Endothelial cell of umbilical vein (primary cell): Measurements from ENCODE around the gene UHMK1. TPM values are rescaled to one million over a fixed set of nuclear protein-coding genes. Genes with fewer than 3 reads are reported as not detected.

ENCODE experiments used
- BruUV-seq: library from RNA; stranded (reverse); fragments of 400-500 nt; replicated peaks from 2 replicates; lab custom pipeline; 2021; lab: Mats Ljungman, UMichigan
- CTCF ChIA-PET: fragments of 300-600, 350-600 bp; sonication (Branson Sonifier 250); formaldehyde crosslinking; loops from one replicate; lab custom pipeline; 2021; ENCODE audit warnings: antibody characterized with exemption, inconsistent platforms; lab: Charles Lee
- POLR2A ChIA-PET: fragments of 300-600, 350-600 bp; sonication (Branson Sonifier 250); formaldehyde crosslinking; loops from one replicate; lab custom pipeline; 2021; ENCODE audit warnings: antibody characterized with exemption, inconsistent platforms; lab: Charles Lee
- DNase-seq: peaks from one replicate; pipeline ENCODE4 v3.0.0-alpha.2; 2011; ENCODE audit warnings: low read depth, low spot score
- FAIRE-seq: peaks from 2 replicates; lab custom pipeline; 2011; peaks lifted over from hg19 to GRCh38; lab: Jason Lieb, UNC
- H2AFZ ChIP-seq: 2 replicates; pipeline ENCODE4 v1.6.0; 2012; ENCODE audit warnings: low read depth, low read length, control low read depth, inconsistent platforms
- H3K27ac ChIP-seq: 2 replicates; pipeline ENCODE4 v1.5.1; 2011; ENCODE audit warnings: low read depth, mild to moderate bottlenecking, control low read depth, low read length, moderate library complexity; ENCODE audit not compliant: insufficient read depth
- H3K27me3 ChIP-seq, 2 experiments: 2 replicates each; pipeline versions ENCODE4 v1.6.0 to v1.6.1; 2011; ENCODE audit warnings: low read length in 2 of 2, mixed read lengths in 1 of 2; ENCODE audit not compliant: control insufficient read depth in 2 of 2, insufficient read depth in 2 of 2
- H3K36me3 ChIP-seq, 2 experiments: 2 replicates in 1 of 2; 3 replicates in 1 of 2; pipeline ENCODE4 v1.5.1; 2011; ENCODE audit warnings: low read length in 2 of 2, mild to moderate bottlenecking in 1 of 2, moderate library complexity in 1 of 2; ENCODE audit not compliant: control insufficient read depth in 2 of 2, insufficient read depth in 2 of 2; ENCODE audit errors: extremely low read depth in 1 of 2
- H3K4me1 ChIP-seq: 3 replicates; pipeline ENCODE4 v1.5.1; 2011; ENCODE audit warnings: mild to moderate bottlenecking, low read length; ENCODE audit not compliant: control insufficient read depth, insufficient read depth; ENCODE audit errors: extremely low read depth
- H3K4me2 ChIP-seq: 2 replicates; pipeline ENCODE4 v1.6.1; 2011; ENCODE audit warnings: low read length, control low read depth, mixed read lengths; ENCODE audit not compliant: insufficient read depth
- H3K4me3 ChIP-seq, 3 experiments: fragments of 200-600 bp in 1 of 3; sonication (generic), shearing (Covaris generic) in 1 of 3; replicated peaks in 1 of 3; 2 replicates each; pipeline ENCODE4 v1.5.1; 2011 to 2016; ENCODE audit warnings: control low read depth in 3 of 3, low read length in 3 of 3, mild to moderate bottlenecking in 2 of 3, inconsistent platforms in 1 of 3, low read depth in 1 of 3, moderate library complexity in 1 of 3; ENCODE audit not compliant: insufficient read depth in 1 of 3
- H3K79me2 ChIP-seq: 2 replicates; pipeline ENCODE4 v1.6.0; 2012; ENCODE audit warnings: low read length, inconsistent platforms; ENCODE audit not compliant: control insufficient read depth, insufficient read depth
- H3K9ac ChIP-seq: replicated peaks from 2 replicates; pipeline ENCODE3; 2011; ENCODE audit warnings: low read length, control low read depth; ENCODE audit not compliant: insufficient read depth; ENCODE audit errors: extremely low read depth
- H3K9me1 ChIP-seq: replicated peaks from 3 replicates; pipeline ENCODE4 v1.6.0; 2011; ENCODE audit warnings: mild to moderate bottlenecking, low read length; ENCODE audit not compliant: control insufficient read depth, insufficient read depth; ENCODE audit errors: extremely low read depth
- H3K9me3 ChIP-seq: replicated peaks from 2 replicates; pipeline ENCODE4 v1.5.1; 2012; ENCODE audit warnings: low read length, inconsistent platforms; ENCODE audit not compliant: control insufficient read depth, insufficient read depth
- H4K20me1 ChIP-seq: replicated peaks from 2 replicates; pipeline ENCODE3; 2011; ENCODE audit warnings: mild to moderate bottlenecking, low read length; ENCODE audit not compliant: control insufficient read depth, insufficient read depth; ENCODE audit errors: extremely low read depth
- CTCF ChIP-seq, 2 donors: IDR thresholded peaks; 1 replicate in 1 of 2; 2 replicates in 1 of 2; pipeline ENCODE4 v1.5.1; 2011; ENCODE audit warnings: low read length in 2 of 2, mild to moderate bottlenecking in 2 of 2, moderate library complexity in 2 of 2, control low read depth in 1 of 2, inconsistent platforms in 1 of 2, low read depth in 1 of 2; ENCODE audit not compliant: insufficient read depth in 1 of 2; ENCODE audit errors: extremely low read depth in 1 of 2
- EZH2 ChIP-seq: IDR thresholded peaks from 2 replicates; pipeline ENCODE4 v1.6.1; 2012; ENCODE audit warnings: borderline replicate concordance, low read depth, mild to moderate bottlenecking, moderate library complexity, low read length, inconsistent platforms; ENCODE audit not compliant: severe bottlenecking
- FOS ChIP-seq: IDR thresholded peaks from 2 replicates; pipeline ENCODE4 v1.6.1; 2011; ENCODE audit warnings: mild to moderate bottlenecking, low read length, moderate library complexity, borderline replicate concordance; ENCODE audit not compliant: insufficient read depth
- GATA2 ChIP-seq: IDR thresholded peaks from 2 replicates; pipeline ENCODE4 v1.7.0; 2011; ENCODE audit warnings: low read depth, mild to moderate bottlenecking, moderate library complexity, mixed read lengths, low read length; ENCODE audit not compliant: insufficient read length, insufficient read depth
- JUN ChIP-seq: IDR thresholded peaks from 2 replicates; pipeline ENCODE4 v1.6.1; 2011; ENCODE audit warnings: borderline replicate concordance, low read depth; ENCODE audit not compliant: insufficient read length, insufficient read depth
- MYC ChIP-seq: IDR thresholded peaks from one replicate; pipeline ENCODE4 v1.6.1; 2011; ENCODE audit warnings: mild to moderate bottlenecking, low read depth, low read length
- POLR2A ChIP-seq: IDR thresholded peaks from 2 replicates; pipeline ENCODE4 v1.6.1; 2012; ENCODE audit warnings: low read depth, mild to moderate bottlenecking, control low read depth, low read length
- POLR2AphosphoS5 ChIP-seq: IDR thresholded peaks from 2 replicates; pipeline ENCODE4 v1.6.1; 2012; ENCODE audit warnings: low read depth, mild to moderate bottlenecking, control low read depth, low read length, moderate library complexity; ENCODE audit not compliant: insufficient read depth
- dilution Hi-C: fragments of 300-500 bp; cut with MboI; formaldehyde crosslinking; loops from one replicate; pipeline ENCODE4 v1.15.0; 2019; ENCODE audit warnings: low sequenced_read_pairs; ENCODE audit not compliant: extremely low pct_ligation_motif_present
- intact Hi-C: fragments of 100-400 bp; cut with micrococcal nuclease; formaldehyde crosslinking; loops from one replicate; pipeline ENCODE4 v1.10.0; 2022
- polyA plus RNA-seq, 4 experiments: library from polyadenylated mRNA; depleted of rRNA in 3 of 4; stranded (reverse) in 3 of 4; unstranded in 1 of 4; fragments of >200 nt; gene quantifications; 2 replicates each; pipeline versions ENCODE4 v1.2.1 to v1.2.3, GENCODE V29; 2011 to 2012; ENCODE audit warnings: missing spikeins in 1 of 4
- total RNA-seq: library from RNA; stranded (reverse); gene quantifications from 2 replicates; pipeline ENCODE4 v1.2.3, GENCODE V29; 2021
- TF ChIP-seq, protein P1 (sequence below): IDR thresholded peaks from 2 replicates; pipeline ENCODE4 v1.6.1; 2011; ENCODE audit not compliant: insufficient read depth, insufficient read length

The UHMK1 gene
- total and polyA plus RNA-seq, 2 donors (not counting 3 experiments of a cell fraction or from before 2014, with no cell fraction given): 9.2 to 35.0 TPM

- no peak for FAIRE-seq
- H3K9ac ChIP-seq: no peak overlapping the region
- H3K4me1 ChIP-seq: peaks cover 14% of the 10 kb centered on the region
- no peak for TF ChIP-seq POLR2A
- TF ChIP-seq EZH2: no peak
- TF ChIP-seq POLR2AphosphoS5: no peak
- no peak for TF ChIP-seq CTCF (IDR thresholded peaks at IDR 0.05; ENCODE audit: extremely low read depth in 1 of 2, insufficient read depth in 1 of 2, low read depth in 1 of 2, low read length in 2 of 2)
- TF ChIP-seq, protein P1, sequence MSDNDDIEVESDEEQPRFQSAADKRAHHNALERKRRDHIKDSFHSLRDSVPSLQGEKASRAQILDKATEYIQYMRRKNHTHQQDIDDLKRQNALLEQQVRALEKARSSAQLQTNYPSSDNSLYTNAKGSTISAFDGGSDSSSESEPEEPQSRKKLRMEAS: no peak
- TF ChIP-seq MYC: no peak
- TF ChIP-seq JUN: no peak
- TF ChIP-seq FOS: no peak
- TF ChIP-seq GATA2: no peak
- H3K36me3 ChIP-seq: peaks cover 6 to 10% of the 10 kb centered on the region in 2 experiments
- no peak overlapping the region for H2AFZ ChIP-seq
- no peak overlapping the region for H3K27ac ChIP-seq
- CTCF ChIA-PET: interaction anchor here (0.6 to 1.8 kb wide), 6 partner anchors 8 to 560 kb away, joined by 3 to 6 read pairs (median 4); no protein-coding TSS in a partner anchor
- no peak for DNase-seq
- no peaks in the 10 kb centered on the region for H3K9me1 ChIP-seq
- dilution Hi-C loops: no loop called here
- H3K79me2 ChIP-seq: peaks cover 2% of the 10 kb centered on the region
- H3K27me3 ChIP-seq: no peaks in the 10 kb centered on the region
- no peaks in the 10 kb centered on the region for H4K20me1 ChIP-seq
- H3K4me2 ChIP-seq: no peak overlapping the region
- H3K4me3 ChIP-seq: no peak overlapping the region
- intact Hi-C loops: loop anchor here (5.0 kb wide), 1 partner anchor 35 kb away; the partner anchor contains the start of gene UAP1
- POLR2A ChIA-PET: interaction anchor here (0.6 kb wide), 1 partner anchor 12 kb away, joined by 7 read pairs; no protein-coding TSS in a partner anchor
- no TSS peak for BruUV-seq
- no peaks in the 10 kb centered on the region for H3K9me3 ChIP-seq
Measured at GRCh38 chr1:162527314-162527713, 29.7 kb downstream of the UHMK1 start.
